GM18505 (cell line): ENCODE measurements around the gene C1orf52.
"Not testable (repeated sequence)": the region's sequence is repeated elsewhere in the genome, so short reads cannot be mapped to it uniquely, and the experiment has no call there.

Source experiments
- ATAC-seq: cut with Tn5 transposase; IDR thresholded peaks from one replicate; pipeline ENCODE4 v1.9.1; 2021; ENCODE audit not compliant: unreplicated experiment
- POLR2A ChIP-seq: IDR thresholded peaks from 4 replicates; pipeline ENCODE4 v1.6.1; 2011; ENCODE audit warnings: borderline replicate concordance; ENCODE audit not compliant: insufficient read depth, insufficient read length; ENCODE audit errors: extremely low read depth

Gene C1orf52

DNA sequence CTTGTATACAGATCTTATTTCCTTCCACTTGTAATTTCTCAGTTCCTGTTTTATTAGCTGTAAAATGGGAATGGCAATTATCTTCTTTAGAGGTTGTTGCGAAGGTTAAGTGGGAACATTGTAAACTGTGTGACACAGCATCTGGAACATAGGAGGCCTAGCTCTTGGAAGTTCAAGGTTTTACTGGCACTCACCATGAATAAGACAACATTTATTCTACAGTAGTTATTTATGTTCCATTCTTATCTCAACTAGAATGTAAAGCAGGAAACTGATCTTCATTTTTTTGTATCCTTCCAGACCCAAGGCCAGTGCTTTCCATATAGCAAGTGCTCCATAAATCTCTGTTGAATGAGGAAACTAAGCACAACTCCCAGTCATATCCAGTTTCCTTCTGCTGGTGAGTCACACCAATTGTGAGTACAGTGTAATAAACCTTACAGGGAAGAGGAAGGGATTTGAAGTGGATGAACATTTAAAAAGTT, 15.5 kb upstream of the C1orf52 start:
- no peak for TF ChIP-seq POLR2A
- no peak for ATAC-seq

GRCh38 chr1:85273397-85273796, 13.9 kb upstream of the C1orf52 start:
- no peak for TF ChIP-seq POLR2A
- ATAC-seq = no peak

DNA sequence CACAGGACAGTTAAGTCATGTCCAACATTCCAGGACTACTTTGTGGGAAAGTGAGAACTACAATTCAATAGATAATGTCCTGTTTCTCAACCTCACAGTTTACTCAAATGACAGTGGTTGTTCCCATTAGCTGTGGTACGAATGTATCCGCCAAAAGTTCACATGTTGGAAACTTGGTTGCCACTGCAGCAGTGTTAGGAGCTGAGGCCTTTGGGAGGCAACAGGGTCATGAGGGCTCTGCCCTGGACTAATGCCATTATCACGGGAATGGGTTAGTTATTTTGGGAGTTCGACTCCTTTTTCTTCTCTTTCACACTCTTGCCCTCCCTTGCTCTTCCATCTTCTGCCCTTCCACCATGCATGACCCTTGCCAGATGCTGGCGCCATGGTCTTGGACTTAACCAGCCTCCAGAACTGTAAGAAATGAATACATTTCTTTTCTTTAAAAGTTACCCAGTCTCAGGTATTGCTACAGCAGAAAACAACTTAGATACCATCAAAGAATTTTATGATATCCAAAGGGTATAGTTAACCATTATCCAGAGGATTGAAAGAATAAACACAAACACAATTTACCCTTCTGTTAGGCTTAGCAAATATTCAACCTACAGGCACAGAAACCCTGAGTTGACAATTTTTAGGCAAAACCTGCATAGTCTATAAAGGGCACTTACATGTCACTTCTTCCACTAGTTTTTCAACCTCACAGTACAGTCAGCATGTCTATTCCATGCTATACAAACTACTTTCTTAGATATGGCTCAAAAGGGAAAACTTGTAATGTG, 9.5 kb upstream of the C1orf52 start:
- TF ChIP-seq POLR2A = no peak
- ATAC-seq = no peak

- ATAC-seq = no peak
- TF ChIP-seq POLR2A = no peak
These were observed 7.9 kb upstream of the C1orf52 start for GRCh38 chr1:85267313-85267712.

- TF ChIP-seq POLR2A = no peak
- ATAC-seq = no peak
These were observed 4.7 kb upstream of the C1orf52 start for GRCh38 chr1:85264150-85264549.

DNA sequence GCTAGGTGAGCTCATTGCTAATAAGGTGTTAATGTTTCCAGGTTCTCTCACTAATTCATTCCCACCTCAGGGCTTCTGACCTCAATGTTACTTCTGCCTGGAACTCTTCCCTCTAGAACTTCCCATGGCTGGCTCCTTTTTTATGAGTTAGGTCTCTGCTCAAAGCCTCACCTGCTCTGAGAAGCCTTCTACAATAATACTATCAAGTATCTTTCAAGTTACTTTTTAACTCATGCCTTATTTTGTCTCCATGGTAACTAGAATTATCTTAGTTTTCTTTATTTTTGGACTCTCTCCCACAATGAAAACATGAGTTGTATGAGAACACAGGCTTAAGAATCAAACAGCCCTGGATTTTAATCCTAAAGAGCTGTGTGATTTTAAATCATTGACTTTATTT, 3.5 kb upstream of the C1orf52 start:
- no peak for ATAC-seq
- no peak for TF ChIP-seq POLR2A

DNA sequence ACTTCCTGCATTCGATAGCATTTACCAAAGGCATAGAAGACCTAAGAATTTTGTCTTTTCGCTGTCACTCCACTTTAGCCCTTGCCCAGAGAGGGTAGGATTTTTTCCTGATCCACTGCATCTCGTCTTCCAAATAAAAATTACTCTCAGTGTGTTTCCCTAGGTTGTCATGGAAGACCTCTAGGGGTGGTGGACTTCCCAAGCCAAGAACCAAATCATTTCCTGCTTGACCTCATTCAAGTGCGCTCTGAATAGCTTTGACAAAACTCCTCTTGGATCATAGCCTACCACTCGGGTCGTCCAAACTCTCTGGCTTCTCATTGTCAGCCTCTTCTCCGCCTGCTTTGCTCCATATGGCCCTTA, 431 bp upstream of the C1orf52 start:
- no peak for TF ChIP-seq POLR2A
- no peak for ATAC-seq

- TF ChIP-seq POLR2A = no peak
- peak; percentile 1 for ATAC-seq
These were observed 835 bp downstream of the C1orf52 start for GRCh38 chr1:85258536-85259117.

DNA sequence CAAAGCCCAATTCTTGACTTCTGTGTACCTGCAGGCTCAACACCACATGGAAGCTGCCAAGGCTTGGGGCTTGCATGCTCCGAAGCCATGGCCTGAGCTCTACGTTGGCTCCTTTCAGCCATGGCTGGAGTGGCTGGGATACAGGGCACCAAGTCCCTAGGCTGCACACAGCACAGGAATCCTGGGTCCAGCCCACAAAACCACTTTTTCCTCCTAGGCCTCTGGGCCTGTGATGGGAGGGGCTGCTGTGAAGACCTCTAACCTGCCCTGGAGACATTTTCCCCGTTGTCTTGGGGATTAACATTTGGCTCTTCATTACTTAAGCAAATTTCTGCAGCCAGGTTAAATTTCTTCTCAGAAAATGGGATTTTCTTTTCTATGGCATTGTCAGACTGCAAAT, 10.4 kb downstream of the C1orf52 start:
- not testable (repeated sequence) for ATAC-seq

DNA sequence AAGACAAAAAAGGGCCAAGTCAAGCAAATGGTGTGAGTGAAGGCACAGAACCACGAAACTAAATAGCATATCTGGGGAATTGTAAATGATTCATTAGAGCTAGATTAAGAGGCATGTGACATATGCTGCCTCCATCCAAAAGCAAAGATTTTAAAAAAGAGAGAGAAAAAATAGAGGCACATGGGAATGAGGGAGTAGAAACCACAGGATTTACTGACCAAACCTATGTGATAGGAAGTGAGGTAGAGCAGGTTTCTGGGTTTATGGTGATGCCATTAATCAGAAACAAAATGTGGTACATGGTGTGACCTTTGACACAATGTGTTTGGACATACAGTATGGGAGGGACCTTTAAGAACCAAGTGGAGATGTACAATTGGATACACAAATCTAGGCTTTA, 13.6 kb downstream of the C1orf52 start:
- no peak for ATAC-seq
- TF ChIP-seq POLR2A = no peak

DNA sequence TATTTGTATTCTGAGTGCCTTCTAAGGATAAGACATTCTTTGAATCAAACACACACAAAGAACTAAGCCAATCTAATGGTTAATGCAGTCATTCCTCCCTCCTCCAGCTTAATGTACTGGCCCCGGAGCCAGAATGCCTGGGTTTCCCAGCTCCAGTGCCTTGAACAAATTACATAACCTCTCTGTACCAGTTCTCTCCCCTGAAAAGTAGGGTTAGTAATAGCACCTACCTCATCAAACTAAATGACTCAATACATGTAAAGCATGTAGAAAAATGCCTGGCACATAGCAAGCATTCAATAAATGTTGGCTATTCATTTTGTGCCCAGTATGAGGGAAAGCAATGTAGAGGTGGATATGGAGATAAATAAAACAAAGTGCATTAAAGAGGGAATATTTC, 14.0 kb downstream of the C1orf52 start:
- TF ChIP-seq POLR2A = no peak
- ATAC-seq = no peak

GRCh38 chr1:85244271-85245061, 15.0 kb downstream of the C1orf52 start:
- no peak for ATAC-seq
- no peak for TF ChIP-seq POLR2A

DNA sequence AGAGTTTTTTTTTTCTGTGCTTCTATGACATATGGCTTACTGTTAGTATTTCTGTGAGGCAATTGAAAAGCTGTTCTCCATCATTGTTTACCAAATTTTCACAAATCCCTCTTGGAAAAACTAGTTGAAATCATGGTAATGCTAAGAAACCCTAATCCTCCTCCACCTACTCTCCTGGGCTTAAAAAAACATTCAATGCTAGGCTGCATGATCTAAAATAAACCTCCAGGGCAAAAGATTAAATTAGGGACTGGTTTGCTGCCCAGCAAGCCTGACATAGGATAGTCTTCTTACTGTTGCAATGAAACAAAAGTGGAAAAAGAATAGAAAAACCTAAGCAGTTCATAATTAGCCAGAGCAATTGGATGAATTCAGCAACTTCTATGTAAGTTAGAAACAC, 16.1 kb downstream of the C1orf52 start:
- TF ChIP-seq POLR2A = no peak
- ATAC-seq = no peak

DNA sequence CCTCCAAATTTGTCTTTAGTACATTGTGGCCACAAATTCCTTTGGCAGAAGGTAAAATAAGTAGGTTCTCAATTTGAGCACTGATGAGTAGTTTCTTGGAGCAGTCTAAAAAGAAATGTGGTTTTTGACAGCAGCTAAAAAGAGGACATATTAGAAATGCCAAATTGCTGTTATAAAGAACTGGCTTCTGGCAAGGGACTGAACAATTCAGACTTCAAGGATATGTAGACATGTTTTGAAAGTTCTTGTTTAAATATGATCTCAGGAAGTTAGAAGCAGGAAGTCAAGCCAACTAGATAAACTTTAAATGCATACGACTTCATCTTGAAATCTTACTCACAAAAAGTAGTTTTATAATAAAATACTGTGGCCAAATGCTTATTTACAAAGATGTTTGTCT, 18.8 kb downstream of the C1orf52 start:
- TF ChIP-seq POLR2A = no peak
- no peak for ATAC-seq
